ENCODE results near the gene UBR3. TPM values are rescaled to one million over a fixed set of nuclear protein-coding genes. Genes with fewer than 3 reads are reported as not detected.

UBR3 gene
- total and polyA plus RNA-seq, 2 of the 4 experiments (the other 2 are of a cell fraction), result 10.0 to 33.9 TPM

- H3K23ac ChIP-seq (ENCODE audit: low read depth, low read length), result no peak overlapping the region
- H2BK20ac ChIP-seq (ENCODE audit: low read depth, low read length), result no peak overlapping the region
- no peaks in the 10 kb centered on the region for H3K9me1 ChIP-seq (ENCODE audit: insufficient read depth, low read length)
- POLR2A ChIA-PET (ENCODE audit: unreplicated experiment), result no interaction called here
- H2BK5ac ChIP-seq (ENCODE audit: low read depth, low read length, poor library complexity, severe bottlenecking), result no peak overlapping the region
- H3K14ac ChIP-seq (replicated peaks; ENCODE audit: low read depth, low read length), result no peak overlapping the region
- no peak overlapping the region for H3K4me3 ChIP-seq (ENCODE audit: insufficient read depth, low read depth, low read length)
- H3K18ac ChIP-seq (ENCODE audit: low read depth, low read length), result no peak overlapping the region
- H3K27ac ChIP-seq (ENCODE audit: insufficient read depth, low read length), result no peak overlapping the region
- H4K8ac ChIP-seq (ENCODE audit: low read depth in 2 of 2, low read length in 2 of 2), result no peak overlapping the region
- H3K4ac ChIP-seq (ENCODE audit: low read depth, low read length), result no peak overlapping the region
- H2AK5ac ChIP-seq (ENCODE audit: low read depth, low read length), result no peak overlapping the region
- BruUV-seq (replicated peaks), result no TSS peak
- ATAC-seq (ENCODE audit: low read depth) (no peak), DNase-seq (no peak)
- no peaks in the 10 kb centered on the region for H3K27me3 ChIP-seq (ENCODE audit: control insufficient read depth, insufficient read depth, low read length)
- H4K20me1 ChIP-seq (ENCODE audit: insufficient read depth, low read length), result no peaks in the 10 kb centered on the region
- dilution Hi-C loops (cut with HindIII; ENCODE audit: low sequenced_read_pairs, unreplicated experiment) (no loop called here), in situ Hi-C loops (cut with MboI; ENCODE audit: low sequenced_read_pairs) (no loop called here), intact Hi-C loops (cut with micrococcal nuclease) (no loop called here)
- no peak overlapping the region for H2BK15ac ChIP-seq (ENCODE audit: low read depth, low read length)
- 65% methylated on average over 3 of the region's 10 CpGs; no CpG with 5 or more reads in 1 of the 2 experiments for WGBS, 2 experiments (ENCODE audit: extremely low coverage in 2 of 2, insufficient read length in 1 of 2)
- no peak overlapping the region for H2AK9ac ChIP-seq (replicated peaks; ENCODE audit: low read depth, low read length, poor library complexity)
- no peak overlapping the region for H3K4me2 ChIP-seq (ENCODE audit: low read depth, low read length)
- H3K36me3 ChIP-seq (ENCODE audit: control insufficient read depth, insufficient read depth, low read length), result no peaks in the 10 kb centered on the region
- H2BK120ac ChIP-seq (ENCODE audit: low read depth, low read length), result no peak overlapping the region
- H4K91ac ChIP-seq (ENCODE audit: insufficient read depth, low read depth, low read length), result no peak overlapping the region
- peaks cover 1% of the 10 kb centered on the region; the same call in 1 of the 2 replicates for H3K4me1 ChIP-seq (ENCODE audit: control insufficient read depth, insufficient read depth, low read length)
- no peak overlapping the region for H4K5ac ChIP-seq (ENCODE audit: low read depth, low read length)
- CTCF ChIA-PET, result no interaction called here
- H3K9ac ChIP-seq (ENCODE audit: low read depth, low read length), result no peak overlapping the region
- peaks cover 2% of the 10 kb centered on the region; the same call in 1 of the 2 replicates for H3K9me3 ChIP-seq (ENCODE audit: control insufficient read depth, insufficient read depth, low read length)
- TF ChIP-seq CEBPB (IDR thresholded peaks at IDR 0.05; ENCODE audit: low read depth, low read length) (peak; percentile 65), BHLHE40 (IDR thresholded peaks at IDR 0.05; ENCODE audit: low read depth, low read length) (no peak)
- no peak overlapping the region for H2AFZ ChIP-seq (replicated peaks; ENCODE audit: low read length, poor library complexity)
- H3K56ac ChIP-seq (ENCODE audit: extremely low read depth, insufficient read depth, low read length), result no peak overlapping the region
- H3K79me1 ChIP-seq (ENCODE audit: low read depth in 1 of 2, low read length in 2 of 2), result no peaks in the 10 kb centered on the region
These were observed 288.4 kb downstream of the UBR3 start for GRCh38 chr2:170115501-170116229.
